Measurements from ENCODE around the gene VTI1A. TPM values are rescaled to one million over a fixed set of nuclear protein-coding genes. Genes with fewer than 3 reads are reported as not detected.

The VTI1A gene
- total RNA-seq, 2 donors from 2014 or later, result 21.0 to 29.6 TPM

- DNase-seq (ENCODE audit: low spot score), result no peak
- no peaks in the 10 kb centered on the region for H3K27me3 ChIP-seq
- H3K4me3 ChIP-seq, result no peak overlapping the region
- no peak overlapping the region for H3K27ac ChIP-seq
- no peaks in the 10 kb centered on the region for H3K36me3 ChIP-seq
- TF ChIP-seq CTCF (IDR thresholded peaks at IDR 0.05), result no peak
- H3K4me1 ChIP-seq, result no peaks in the 10 kb centered on the region
- no peaks in the 10 kb centered on the region for H3K9me3 ChIP-seq
Measured at GRCh38 chr10:112763916-112764520, 317.0 kb downstream of the VTI1A start.

GRCh38 chr10:112765717-112766235, 318.8 kb downstream of the VTI1A start:
- Histone ChIP-seq H3K9me3 (no peaks in the 10 kb centered on the region), H3K4me1 (no peaks in the 10 kb centered on the region), H3K27ac (no peak overlapping the region), H3K36me3 (no peaks in the 10 kb centered on the region), H3K27me3 (no peaks in the 10 kb centered on the region), H3K4me3 (no peak overlapping the region)
- TF ChIP-seq CTCF (IDR thresholded peaks at IDR 0.05), result no peak
- no peak for DNase-seq (ENCODE audit: low spot score)

GRCh38 chr10:112766636-112767035, 319.6 kb downstream of the VTI1A start:
- Histone ChIP-seq H3K36me3 (no peaks in the 10 kb centered on the region), H3K9me3 (no peaks in the 10 kb centered on the region), H3K27ac (no peak overlapping the region), H3K27me3 (no peaks in the 10 kb centered on the region), H3K4me3 (no peak overlapping the region), H3K4me1 (no peaks in the 10 kb centered on the region)
- TF ChIP-seq CTCF (IDR thresholded peaks at IDR 0.05), result no peak
- DNase-seq (ENCODE audit: low spot score), result no peak

- Histone ChIP-seq H3K4me3 (no peak overlapping the region), H3K27me3 (no peaks in the 10 kb centered on the region), H3K27ac (no peak overlapping the region), H3K4me1 (no peaks in the 10 kb centered on the region), H3K36me3 (no peaks in the 10 kb centered on the region), H3K9me3 (no peaks in the 10 kb centered on the region)
- DNase-seq (ENCODE audit: low spot score), result no peak
- no peak for TF ChIP-seq CTCF (IDR thresholded peaks at IDR 0.05)
Measured at GRCh38 chr10:112767156-112767555, 320.1 kb downstream of the VTI1A start.

- Histone ChIP-seq H3K9me3 (no peaks in the 10 kb centered on the region), H3K27me3 (no peaks in the 10 kb centered on the region), H3K27ac (no peak overlapping the region), H3K4me3 (no peak overlapping the region), H3K36me3 (no peaks in the 10 kb centered on the region), H3K4me1 (no peaks in the 10 kb centered on the region)
- no peak for DNase-seq (ENCODE audit: low spot score)
- no peak for TF ChIP-seq CTCF (IDR thresholded peaks at IDR 0.05)
Measured at GRCh38 chr10:112768121-112768520, 321.1 kb downstream of the VTI1A start.

GRCh38 chr10:112769081-112769480, 322.1 kb downstream of the VTI1A start:
- Histone ChIP-seq H3K27me3 (no peaks in the 10 kb centered on the region), H3K4me1 (no peaks in the 10 kb centered on the region), H3K36me3 (no peaks in the 10 kb centered on the region), H3K9me3 (no peaks in the 10 kb centered on the region), H3K27ac (no peak overlapping the region), H3K4me3 (no peak overlapping the region)
- no peak for TF ChIP-seq CTCF (IDR thresholded peaks at IDR 0.05)
- no peak for DNase-seq (ENCODE audit: low spot score)

Measured in right atrium auricular region (tissue), 2 donors.